ENCODE measurements around the gene IL1R2. TPM values are rescaled to one million over a fixed set of nuclear protein-coding genes. Genes with fewer than 3 reads are reported as not detected.

IL1R2 gene
- total RNA-seq, 4 donors from 2014 or later = 1.1 to 25.2 (median 10.0) TPM

DNA sequence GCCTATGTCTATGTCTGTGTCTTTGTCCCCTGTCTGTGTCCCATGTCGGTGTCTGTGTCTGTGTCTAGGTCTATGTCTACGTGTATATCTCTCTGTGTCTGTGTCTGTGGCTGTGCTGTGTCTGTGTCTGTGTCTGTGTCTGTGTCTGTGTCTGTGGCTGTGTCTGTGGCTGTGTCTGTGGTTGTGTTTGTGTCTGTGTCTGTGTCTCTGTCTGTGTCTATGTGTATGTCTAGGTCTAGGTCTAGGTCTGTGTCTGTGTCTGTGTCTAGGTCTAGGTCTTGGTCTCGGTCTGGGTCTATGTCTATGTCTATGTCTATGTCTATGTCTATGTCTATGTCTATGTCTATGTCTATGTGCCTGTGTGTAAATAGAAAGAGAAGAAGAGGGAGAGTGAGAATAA, 11.9 kb downstream of the IL1R2 start:
- no peak overlapping the region for H3K4me3 ChIP-seq
- no peak for TF ChIP-seq POLR2A (IDR thresholded peaks at IDR 0.05)
- TF ChIP-seq POLR2AphosphoS5 (IDR thresholded peaks at IDR 0.05) = no peak
- TF ChIP-seq EP300 (IDR thresholded peaks at IDR 0.05) = no peak
- TF ChIP-seq, protein P1, sequence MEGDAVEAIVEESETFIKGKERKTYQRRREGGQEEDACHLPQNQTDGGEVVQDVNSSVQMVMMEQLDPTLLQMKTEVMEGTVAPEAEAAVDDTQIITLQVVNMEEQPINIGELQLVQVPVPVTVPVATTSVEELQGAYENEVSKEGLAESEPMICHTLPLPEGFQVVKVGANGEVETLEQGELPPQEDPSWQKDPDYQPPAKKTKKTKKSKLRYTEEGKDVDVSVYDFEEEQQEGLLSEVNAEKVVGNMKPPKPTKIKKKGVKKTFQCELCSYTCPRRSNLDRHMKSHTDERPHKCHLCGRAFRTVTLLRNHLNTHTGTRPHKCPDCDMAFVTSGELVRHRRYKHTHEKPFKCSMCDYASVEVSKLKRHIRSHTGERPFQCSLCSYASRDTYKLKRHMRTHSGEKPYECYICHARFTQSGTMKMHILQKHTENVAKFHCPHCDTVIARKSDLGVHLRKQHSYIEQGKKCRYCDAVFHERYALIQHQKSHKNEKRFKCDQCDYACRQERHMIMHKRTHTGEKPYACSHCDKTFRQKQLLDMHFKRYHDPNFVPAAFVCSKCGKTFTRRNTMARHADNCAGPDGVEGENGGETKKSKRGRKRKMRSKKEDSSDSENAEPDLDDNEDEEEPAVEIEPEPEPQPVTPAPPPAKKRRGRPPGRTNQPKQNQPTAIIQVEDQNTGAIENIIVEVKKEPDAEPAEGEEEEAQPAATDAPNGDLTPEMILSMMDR (IDR thresholded peaks at IDR 0.05) = no peak
- no peaks in the 10 kb centered on the region for H3K27me3 ChIP-seq
- no peaks in the 10 kb centered on the region for H3K9me3 ChIP-seq
- H3K4me1 ChIP-seq = peaks cover 0 to 9% (median 2%) of the 10 kb centered on the region in 3 donors
- H3K36me3 ChIP-seq = no peaks in the 10 kb centered on the region
- ATAC-seq = no peak
- no peak overlapping the region for H3K27ac ChIP-seq
- WGBS, 2 donors (ENCODE audit: low coverage in 1 of 2) = 75 to 100% methylated on average over 1 of the region's 3 CpGs

DNA sequence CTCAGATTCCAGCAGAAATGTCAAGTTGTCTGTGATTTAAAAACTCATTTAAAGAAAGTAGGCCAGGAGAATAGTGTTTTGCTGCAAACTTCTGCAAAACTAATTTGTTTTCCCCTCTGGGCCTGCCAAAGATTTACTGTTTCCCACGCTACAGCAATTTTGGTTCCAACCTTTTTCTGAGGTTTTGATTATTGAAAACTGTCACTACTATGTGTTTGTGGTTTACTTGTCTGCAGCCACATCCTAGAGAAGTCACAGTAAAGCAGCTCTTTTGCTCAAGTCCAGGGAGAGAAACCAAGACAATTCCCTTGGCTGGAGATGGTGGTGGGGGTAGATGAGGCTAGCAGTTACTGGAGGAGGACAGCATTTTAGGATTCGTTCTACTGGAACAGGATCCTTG, 12.8 kb downstream of the IL1R2 start:
- H3K36me3 ChIP-seq = no peaks in the 10 kb centered on the region
- H3K4me3 ChIP-seq = no peak overlapping the region
- H3K27ac ChIP-seq = no peak overlapping the region
- H3K9me3 ChIP-seq = no peaks in the 10 kb centered on the region
- H3K27me3 ChIP-seq = no peaks in the 10 kb centered on the region
- H3K4me1 ChIP-seq = peaks cover 0 to 9% (median 2%) of the 10 kb centered on the region in 3 donors
- ATAC-seq = no peak
- 36 to 54% methylated on average over 2 of the region's 2 CpGs for WGBS, 2 donors (ENCODE audit: low coverage in 1 of 2)
- TF ChIP-seq POLR2AphosphoS5 (IDR thresholded peaks at IDR 0.05) (no peak), EP300 (IDR thresholded peaks at IDR 0.05) (no peak), POLR2A (IDR thresholded peaks at IDR 0.05) (no peak)
- TF ChIP-seq, protein P1 (IDR thresholded peaks at IDR 0.05) = no peak

DNA sequence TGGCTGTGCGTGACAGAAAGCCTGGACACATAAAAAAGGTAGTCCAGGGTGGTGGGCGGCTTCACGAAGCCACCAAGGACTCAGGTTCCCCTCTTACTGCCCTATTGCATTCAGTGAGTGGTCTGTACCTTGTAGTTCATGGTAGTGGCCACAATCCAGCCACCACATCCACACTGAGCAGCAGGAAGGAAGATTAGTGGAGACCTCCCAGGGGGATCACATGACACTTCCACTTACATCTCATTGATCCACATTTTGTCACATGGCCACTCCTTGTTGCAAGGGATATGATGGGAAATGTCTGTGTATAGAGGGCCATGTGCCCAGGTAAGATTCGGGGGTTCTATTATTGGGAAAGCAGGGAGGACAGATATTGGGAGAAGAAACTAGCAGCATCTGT, 13.7 kb downstream of the IL1R2 start:
- ATAC-seq = no peak
- Histone ChIP-seq H3K27ac (no peak overlapping the region), H3K9me3 (no peaks in the 10 kb centered on the region), H3K4me3 (no peak overlapping the region), H3K36me3 (no peaks in the 10 kb centered on the region), H3K4me1 (peaks cover 0 to 9% (median 2%) of the 10 kb centered on the region in 3 donors), H3K27me3 (no peaks in the 10 kb centered on the region)
- TF ChIP-seq POLR2AphosphoS5 (IDR thresholded peaks at IDR 0.05) = no peak
- no peak for TF ChIP-seq POLR2A (IDR thresholded peaks at IDR 0.05)
- TF ChIP-seq, protein P1 (IDR thresholded peaks at IDR 0.05) = no peak
- TF ChIP-seq EP300 (IDR thresholded peaks at IDR 0.05) = no peak
- 88 to 93% methylated on average over 4 of the region's 4 CpGs for WGBS, 2 donors (ENCODE audit: low coverage in 1 of 2)

DNA sequence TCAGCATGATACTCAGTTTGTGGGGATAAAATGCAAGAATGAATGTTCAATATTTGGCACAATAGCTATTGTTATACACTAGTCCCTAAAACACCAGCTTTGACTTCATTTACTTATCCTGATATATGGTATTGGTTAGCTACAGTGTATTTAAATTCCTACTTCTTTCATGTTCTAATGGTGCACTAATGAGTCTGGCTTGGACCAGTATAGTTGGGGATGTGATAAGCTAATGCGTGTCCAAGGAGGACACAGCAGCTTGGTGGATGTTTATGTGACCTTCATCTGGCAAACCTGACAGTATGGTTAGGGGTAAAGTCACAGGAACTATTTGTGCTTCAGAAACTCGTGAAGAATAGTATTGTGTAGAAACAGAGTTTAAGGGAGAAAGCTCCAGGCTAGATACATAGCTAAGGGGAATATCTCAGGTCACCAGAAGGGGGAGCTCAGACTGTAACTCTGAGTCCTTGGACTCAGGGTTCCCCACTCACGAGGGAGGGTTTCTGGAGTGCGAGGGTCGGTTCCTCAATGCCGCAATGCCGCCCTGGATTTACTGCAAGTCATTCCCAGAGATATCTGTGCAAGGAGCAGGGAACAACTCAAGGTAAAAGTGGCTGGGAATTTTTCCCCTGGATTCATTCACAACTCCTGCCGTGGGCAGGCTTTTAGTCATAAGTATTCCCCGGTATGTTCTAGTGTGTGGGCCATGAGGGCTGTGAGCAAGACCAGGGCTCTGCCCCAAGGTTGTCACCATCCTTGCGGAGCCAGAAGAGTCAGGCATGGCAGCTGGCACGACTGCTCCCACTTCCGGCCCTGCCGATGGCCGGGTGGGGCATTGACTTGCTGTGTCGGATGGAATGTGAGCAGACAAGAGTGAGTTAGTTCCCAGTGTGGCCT, 14.5 kb downstream of the IL1R2 start:
- Histone ChIP-seq H3K27ac (no peak overlapping the region), H3K4me1 (peaks cover 0 to 9% (median 2%) of the 10 kb centered on the region in 3 donors), H3K4me3 (no peak overlapping the region), H3K36me3 (no peaks in the 10 kb centered on the region), H3K9me3 (no peaks in the 10 kb centered on the region), H3K27me3 (no peaks in the 10 kb centered on the region)
- TF ChIP-seq, protein P1 (IDR thresholded peaks at IDR 0.05) = peak in 3 of 4 experiments; percentile 42 to 56 (median 54)
- TF ChIP-seq EP300 (IDR thresholded peaks at IDR 0.05) (no peak), POLR2A (IDR thresholded peaks at IDR 0.05) (no peak)
- 39 to 62% methylated on average over 4 to 9 of the region's 15 CpGs for WGBS, 2 donors (ENCODE audit: low coverage in 1 of 2)
- ATAC-seq = peak; percentile 76

DNA sequence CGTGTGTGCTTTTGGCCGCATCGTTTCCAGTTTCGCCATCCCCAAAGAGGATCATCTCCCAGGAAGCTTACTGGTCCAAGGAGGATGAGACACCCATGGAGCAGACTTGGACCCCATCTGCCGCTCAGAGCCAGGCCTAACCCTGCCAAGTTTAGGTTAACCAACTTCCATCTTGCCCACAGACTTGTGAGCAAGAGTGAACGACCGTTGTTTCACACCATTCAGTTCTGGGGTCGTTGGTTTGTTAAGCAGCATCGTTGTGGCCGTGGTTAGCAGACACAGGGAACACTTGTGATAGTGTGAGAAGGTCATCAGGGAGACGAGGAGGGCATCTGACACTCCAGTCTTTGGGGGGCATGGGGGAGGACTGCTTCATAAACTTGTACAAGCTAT, 15.1 kb downstream of the IL1R2 start:
- no peak for TF ChIP-seq POLR2AphosphoS5 (IDR thresholded peaks at IDR 0.05)
- no peak for TF ChIP-seq EP300 (IDR thresholded peaks at IDR 0.05)
- TF ChIP-seq, protein P1 (IDR thresholded peaks at IDR 0.05) = no peak
- no peak for TF ChIP-seq POLR2A (IDR thresholded peaks at IDR 0.05)
- ATAC-seq = no peak
- Histone ChIP-seq H3K36me3 (no peaks in the 10 kb centered on the region), H3K4me3 (no peak overlapping the region), H3K4me1 (peaks cover 0 to 9% (median 2%) of the 10 kb centered on the region in 3 donors), H3K27me3 (no peaks in the 10 kb centered on the region), H3K27ac (no peak overlapping the region), H3K9me3 (no peaks in the 10 kb centered on the region)
- WGBS, 2 donors (ENCODE audit: low coverage in 1 of 2) = 74 to 88% methylated on average over 4 to 7 of the region's 11 CpGs
